Endothelial cell of umbilical vein (primary cell): ENCODE results near the gene OBP2B. TPM values are rescaled to one million over a fixed set of nuclear protein-coding genes. Genes with fewer than 3 reads are reported as not detected.

Experiments
- BruUV-seq: library from RNA; stranded (reverse); fragments of 400-500 nt; replicated peaks from 2 replicates; lab custom pipeline; 2021; lab: Mats Ljungman, UMichigan
- CTCF ChIA-PET: fragments of 300-600, 350-600 bp; sonication (Branson Sonifier 250); formaldehyde crosslinking; loops from one replicate; lab custom pipeline; 2021; ENCODE audit warnings: antibody characterized with exemption, inconsistent platforms; lab: Charles Lee
- POLR2A ChIA-PET: fragments of 300-600, 350-600 bp; sonication (Branson Sonifier 250); formaldehyde crosslinking; loops from one replicate; lab custom pipeline; 2021; ENCODE audit warnings: antibody characterized with exemption, inconsistent platforms; lab: Charles Lee
- DNase-seq: peaks from one replicate; pipeline ENCODE4 v3.0.0-alpha.2; 2011; ENCODE audit warnings: low read depth, low spot score
- FAIRE-seq: peaks from 2 replicates; lab custom pipeline; 2011; peaks lifted over from hg19 to GRCh38; lab: Jason Lieb, UNC
- H2AFZ ChIP-seq: 2 replicates; pipeline ENCODE4 v1.6.0; 2012; ENCODE audit warnings: low read depth, low read length, control low read depth, inconsistent platforms
- H3K27ac ChIP-seq: 2 replicates; pipeline ENCODE4 v1.5.1; 2011; ENCODE audit warnings: low read depth, mild to moderate bottlenecking, control low read depth, low read length, moderate library complexity; ENCODE audit not compliant: insufficient read depth
- H3K27me3 ChIP-seq, 2 experiments: 2 replicates each; pipeline versions ENCODE4 v1.6.0 to v1.6.1; 2011; ENCODE audit warnings: low read length in 2 of 2, mixed read lengths in 1 of 2; ENCODE audit not compliant: control insufficient read depth in 2 of 2, insufficient read depth in 2 of 2
- H3K36me3 ChIP-seq, 2 experiments: 2 replicates in 1 of 2; 3 replicates in 1 of 2; pipeline ENCODE4 v1.5.1; 2011; ENCODE audit warnings: low read length in 2 of 2, mild to moderate bottlenecking in 1 of 2, moderate library complexity in 1 of 2; ENCODE audit not compliant: control insufficient read depth in 2 of 2, insufficient read depth in 2 of 2; ENCODE audit errors: extremely low read depth in 1 of 2
- H3K4me1 ChIP-seq: 3 replicates; pipeline ENCODE4 v1.5.1; 2011; ENCODE audit warnings: mild to moderate bottlenecking, low read length; ENCODE audit not compliant: control insufficient read depth, insufficient read depth; ENCODE audit errors: extremely low read depth
- H3K4me2 ChIP-seq: 2 replicates; pipeline ENCODE4 v1.6.1; 2011; ENCODE audit warnings: low read length, control low read depth, mixed read lengths; ENCODE audit not compliant: insufficient read depth
- H3K4me3 ChIP-seq, 3 experiments: fragments of 200-600 bp in 1 of 3; sonication (generic), shearing (Covaris generic) in 1 of 3; replicated peaks in 1 of 3; 2 replicates each; pipeline ENCODE4 v1.5.1; 2011 to 2016; ENCODE audit warnings: control low read depth in 3 of 3, low read length in 3 of 3, mild to moderate bottlenecking in 2 of 3, inconsistent platforms in 1 of 3, low read depth in 1 of 3, moderate library complexity in 1 of 3; ENCODE audit not compliant: insufficient read depth in 1 of 3
- H3K79me2 ChIP-seq: 2 replicates; pipeline ENCODE4 v1.6.0; 2012; ENCODE audit warnings: low read length, inconsistent platforms; ENCODE audit not compliant: control insufficient read depth, insufficient read depth
- H3K9ac ChIP-seq: replicated peaks from 2 replicates; pipeline ENCODE3; 2011; ENCODE audit warnings: low read length, control low read depth; ENCODE audit not compliant: insufficient read depth; ENCODE audit errors: extremely low read depth
- H3K9me1 ChIP-seq: replicated peaks from 3 replicates; pipeline ENCODE4 v1.6.0; 2011; ENCODE audit warnings: mild to moderate bottlenecking, low read length; ENCODE audit not compliant: control insufficient read depth, insufficient read depth; ENCODE audit errors: extremely low read depth
- H3K9me3 ChIP-seq: replicated peaks from 2 replicates; pipeline ENCODE4 v1.5.1; 2012; ENCODE audit warnings: low read length, inconsistent platforms; ENCODE audit not compliant: control insufficient read depth, insufficient read depth
- H4K20me1 ChIP-seq: replicated peaks from 2 replicates; pipeline ENCODE3; 2011; ENCODE audit warnings: mild to moderate bottlenecking, low read length; ENCODE audit not compliant: control insufficient read depth, insufficient read depth; ENCODE audit errors: extremely low read depth
- CTCF ChIP-seq, 2 donors: IDR thresholded peaks; 1 replicate in 1 of 2; 2 replicates in 1 of 2; pipeline ENCODE4 v1.5.1; 2011; ENCODE audit warnings: low read length in 2 of 2, mild to moderate bottlenecking in 2 of 2, moderate library complexity in 2 of 2, control low read depth in 1 of 2, inconsistent platforms in 1 of 2, low read depth in 1 of 2; ENCODE audit not compliant: insufficient read depth in 1 of 2; ENCODE audit errors: extremely low read depth in 1 of 2
- EZH2 ChIP-seq: IDR thresholded peaks from 2 replicates; pipeline ENCODE4 v1.6.1; 2012; ENCODE audit warnings: borderline replicate concordance, low read depth, mild to moderate bottlenecking, moderate library complexity, low read length, inconsistent platforms; ENCODE audit not compliant: severe bottlenecking
- FOS ChIP-seq: IDR thresholded peaks from 2 replicates; pipeline ENCODE4 v1.6.1; 2011; ENCODE audit warnings: mild to moderate bottlenecking, low read length, moderate library complexity, borderline replicate concordance; ENCODE audit not compliant: insufficient read depth
- GATA2 ChIP-seq: IDR thresholded peaks from 2 replicates; pipeline ENCODE4 v1.7.0; 2011; ENCODE audit warnings: low read depth, mild to moderate bottlenecking, moderate library complexity, mixed read lengths, low read length; ENCODE audit not compliant: insufficient read length, insufficient read depth
- JUN ChIP-seq: IDR thresholded peaks from 2 replicates; pipeline ENCODE4 v1.6.1; 2011; ENCODE audit warnings: borderline replicate concordance, low read depth; ENCODE audit not compliant: insufficient read length, insufficient read depth
- MAX ChIP-seq: IDR thresholded peaks from 2 replicates; pipeline ENCODE4 v1.6.1; 2011; ENCODE audit not compliant: insufficient read depth, insufficient read length
- MYC ChIP-seq: IDR thresholded peaks from one replicate; pipeline ENCODE4 v1.6.1; 2011; ENCODE audit warnings: mild to moderate bottlenecking, low read depth, low read length
- POLR2A ChIP-seq: IDR thresholded peaks from 2 replicates; pipeline ENCODE4 v1.6.1; 2012; ENCODE audit warnings: low read depth, mild to moderate bottlenecking, control low read depth, low read length
- POLR2AphosphoS5 ChIP-seq: IDR thresholded peaks from 2 replicates; pipeline ENCODE4 v1.6.1; 2012; ENCODE audit warnings: low read depth, mild to moderate bottlenecking, control low read depth, low read length, moderate library complexity; ENCODE audit not compliant: insufficient read depth
- dilution Hi-C: fragments of 300-500 bp; cut with MboI; formaldehyde crosslinking; loops from one replicate; pipeline ENCODE4 v1.15.0; 2019; ENCODE audit warnings: low sequenced_read_pairs; ENCODE audit not compliant: extremely low pct_ligation_motif_present
- intact Hi-C: fragments of 100-400 bp; cut with micrococcal nuclease; formaldehyde crosslinking; loops from one replicate; pipeline ENCODE4 v1.10.0; 2022
- polyA plus RNA-seq, 4 experiments: library from polyadenylated mRNA; depleted of rRNA in 3 of 4; stranded (reverse) in 3 of 4; unstranded in 1 of 4; fragments of >200 nt; gene quantifications; 2 replicates each; pipeline versions ENCODE4 v1.2.1 to v1.2.3, GENCODE V29; 2011 to 2012; ENCODE audit warnings: missing spikeins in 1 of 4
- total RNA-seq: library from RNA; stranded (reverse); gene quantifications from 2 replicates; pipeline ENCODE4 v1.2.3, GENCODE V29; 2021

OBP2B gene
- total and polyA plus RNA-seq, 2 donors (not counting 3 experiments of a cell fraction or from before 2014, with no cell fraction given): not detected

- POLR2A ChIA-PET: no interaction called here
- FAIRE-seq: no peak
- dilution Hi-C loops: no loop called here
These were observed 45.4 kb upstream of the OBP2B start for GRCh38 chr9:133254471-133254870.

GRCh38 chr9:133253268-133253667 lies 44.2 kb upstream of the OBP2B start:
- Histone ChIP-seq H3K27ac (no peak overlapping the region), H3K4me1 (no peaks in the 10 kb centered on the region), H3K27me3 (no peaks in the 10 kb centered on the region), H3K36me3 (no peaks in the 10 kb centered on the region), H3K9me1 (no peaks in the 10 kb centered on the region), H3K4me2 (no peak overlapping the region), H3K9me3 (no peaks in the 10 kb centered on the region), H4K20me1 (no peaks in the 10 kb centered on the region), H3K9ac (no peak overlapping the region), H2AFZ (no peak overlapping the region), H3K79me2 (no peaks in the 10 kb centered on the region), H3K4me3 (no peak overlapping the region)
- FAIRE-seq (no peak), DNase-seq (no peak)
- intact Hi-C loops: no loop called here
- CTCF ChIA-PET: interaction anchor here (1.1 kb wide), 1 partner anchor 67 kb away, joined by 3 read pairs; no protein-coding TSS in a partner anchor
- TF ChIP-seq FOS: no peak
- no peak for TF ChIP-seq MYC
- no peak for TF ChIP-seq POLR2AphosphoS5
- TF ChIP-seq CTCF (IDR thresholded peaks at IDR 0.05; ENCODE audit: extremely low read depth in 1 of 2, insufficient read depth in 1 of 2, low read depth in 1 of 2, low read length in 2 of 2): no peak
- TF ChIP-seq GATA2: no peak
- TF ChIP-seq MAX: no peak
- no peak for TF ChIP-seq EZH2
- TF ChIP-seq JUN: no peak
- no peak for TF ChIP-seq POLR2A
- POLR2A ChIA-PET: no interaction called here
- dilution Hi-C loops: no loop called here
- no TSS peak for BruUV-seq

More at GRCh38 chr9:133254471-133254870, 45.4 kb upstream of the OBP2B start:
- no peak overlapping the region for H3K4me3 ChIP-seq
- H3K79me2 ChIP-seq: no peaks in the 10 kb centered on the region
- no peak overlapping the region for H3K9ac ChIP-seq
- H3K9me3 ChIP-seq: no peaks in the 10 kb centered on the region
- DNase-seq: no peak
- no peaks in the 10 kb centered on the region for H3K36me3 ChIP-seq
- H3K4me2 ChIP-seq: no peak overlapping the region
- intact Hi-C loops: no loop called here
- H2AFZ ChIP-seq: no peak overlapping the region
- no peaks in the 10 kb centered on the region for H3K27me3 ChIP-seq
- H3K4me1 ChIP-seq: no peaks in the 10 kb centered on the region
- no peak overlapping the region for H3K27ac ChIP-seq
- BruUV-seq: no TSS peak
- CTCF ChIA-PET: no interaction called here
- no peaks in the 10 kb centered on the region for H4K20me1 ChIP-seq
- TF ChIP-seq POLR2AphosphoS5: no peak
- TF ChIP-seq EZH2: no peak
- TF ChIP-seq MYC: no peak
- no peak for TF ChIP-seq JUN
- TF ChIP-seq GATA2: no peak
- TF ChIP-seq POLR2A: no peak
- TF ChIP-seq FOS: no peak
- no peak for TF ChIP-seq MAX
- H3K9me1 ChIP-seq: no peaks in the 10 kb centered on the region
